ENCODE results near the gene CTRB1.
A peak's percentile ranks its signal among the peaks of the same experiment; 100 is the strongest.

CTRB1 gene

DNA sequence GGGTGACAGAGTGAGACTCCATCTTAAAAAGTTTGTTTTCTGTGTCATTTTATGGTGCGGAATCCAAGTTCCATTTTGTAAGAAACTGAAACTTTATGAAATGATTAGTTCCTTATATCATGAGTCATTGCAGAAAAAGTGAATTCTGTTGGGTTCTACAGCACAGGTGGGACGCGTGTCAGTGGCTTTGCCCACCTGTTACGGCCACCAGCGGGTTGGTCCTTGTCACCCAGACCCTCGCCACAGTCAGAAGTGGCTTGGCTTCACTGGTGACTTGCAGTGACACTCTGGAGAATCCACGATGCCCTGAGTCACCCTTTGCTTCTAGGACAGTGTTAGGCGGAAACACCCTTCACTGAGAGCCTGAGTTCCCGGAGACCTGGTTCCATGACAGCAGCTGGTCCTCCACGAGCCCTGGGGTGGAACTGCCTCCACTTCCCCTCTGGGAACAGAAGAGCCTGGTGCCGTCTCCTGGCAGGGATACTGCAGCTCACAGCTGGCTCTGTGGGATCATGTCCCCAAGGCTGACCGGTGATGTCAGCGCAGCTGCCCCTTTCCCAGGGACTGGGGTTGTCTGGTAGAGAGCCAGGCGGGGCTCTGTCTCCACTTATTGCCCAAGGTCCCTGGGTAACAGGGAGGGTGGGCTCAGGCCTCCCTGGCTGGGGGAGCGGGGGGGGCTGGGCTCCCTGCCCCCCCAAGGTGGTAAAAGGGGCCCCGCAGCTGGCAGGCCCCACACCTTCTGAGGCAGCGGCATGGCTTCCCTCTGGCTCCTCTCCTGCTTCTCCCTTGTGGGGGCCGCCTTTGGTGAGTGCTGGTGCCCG lies at the start of gene CTRB1:
Gene CTRB1 (plus strand): TSS at position 733 of the 821 bp plus-strand sequence. CDS start 20 bp downstream, at position 753.
- DNase-seq (ENCODE audit: low spot score): no peak

DNA sequence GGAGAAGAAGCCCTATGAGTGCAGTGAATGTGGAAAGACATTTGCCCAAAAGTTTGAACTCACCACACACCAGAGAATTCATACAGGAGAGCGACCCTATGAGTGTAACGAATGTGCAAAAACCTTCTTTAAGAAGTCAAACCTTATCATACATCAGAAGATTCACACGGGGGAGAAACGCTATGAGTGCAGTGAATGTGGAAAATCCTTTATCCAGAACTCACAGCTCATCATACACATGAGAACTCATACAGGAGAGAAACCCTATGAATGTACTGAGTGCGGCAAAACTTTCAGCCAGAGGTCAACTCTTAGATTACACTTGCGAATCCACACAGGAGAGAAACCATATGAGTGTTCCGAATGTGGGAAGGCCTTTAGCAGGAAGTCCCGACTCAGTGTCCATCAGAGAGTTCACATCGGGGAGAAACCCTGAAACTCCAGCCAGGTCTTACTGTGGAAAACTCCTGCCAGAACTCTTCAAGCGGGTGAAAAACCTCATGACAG lies 48.8 kb upstream of the CTRB1 start:
- no peak for DNase-seq (ENCODE audit: low spot score)

DNA sequence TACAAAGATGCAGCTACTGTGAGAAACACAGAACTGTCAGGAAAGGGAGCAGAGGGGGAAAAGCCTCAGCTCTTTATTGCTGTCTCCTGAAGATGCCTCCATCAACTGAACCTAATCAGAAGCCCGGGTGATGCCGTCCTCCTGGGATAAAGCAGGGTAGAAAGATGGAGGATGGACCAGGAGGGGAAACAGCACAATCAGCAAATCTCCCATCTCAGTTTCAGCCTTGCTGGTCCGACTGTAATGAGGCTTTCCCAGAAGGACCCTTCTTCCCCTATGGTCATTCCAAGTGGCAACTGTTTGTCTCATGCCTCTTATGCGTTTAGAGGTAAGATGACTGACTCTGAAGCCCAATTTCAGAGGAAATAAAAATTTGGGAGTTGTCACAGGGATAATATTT lies 46.2 kb upstream of the CTRB1 start:
- no peak for DNase-seq (ENCODE audit: low spot score)

DNA sequence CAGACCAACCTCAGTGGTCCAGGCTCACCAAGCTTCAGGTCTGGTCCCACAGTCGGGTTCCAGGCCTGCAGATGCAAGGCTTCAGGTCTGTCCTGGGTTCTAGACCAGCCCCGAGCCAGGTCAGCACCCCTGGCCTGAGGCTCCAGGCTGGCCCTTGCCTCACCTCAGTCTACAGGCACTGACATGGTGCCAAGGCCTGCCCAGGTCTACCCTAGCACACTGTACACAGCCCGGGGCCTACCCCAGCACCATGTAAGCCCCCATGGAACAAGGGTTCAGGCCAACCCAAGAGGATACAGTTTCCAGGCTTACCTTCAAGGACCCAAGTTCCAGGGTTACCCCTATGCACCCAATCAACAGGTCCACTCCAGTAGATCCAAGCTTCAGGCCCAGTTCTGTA lies 43.7 kb upstream of the CTRB1 start:
- no peak for DNase-seq (ENCODE audit: low spot score)

DNA sequence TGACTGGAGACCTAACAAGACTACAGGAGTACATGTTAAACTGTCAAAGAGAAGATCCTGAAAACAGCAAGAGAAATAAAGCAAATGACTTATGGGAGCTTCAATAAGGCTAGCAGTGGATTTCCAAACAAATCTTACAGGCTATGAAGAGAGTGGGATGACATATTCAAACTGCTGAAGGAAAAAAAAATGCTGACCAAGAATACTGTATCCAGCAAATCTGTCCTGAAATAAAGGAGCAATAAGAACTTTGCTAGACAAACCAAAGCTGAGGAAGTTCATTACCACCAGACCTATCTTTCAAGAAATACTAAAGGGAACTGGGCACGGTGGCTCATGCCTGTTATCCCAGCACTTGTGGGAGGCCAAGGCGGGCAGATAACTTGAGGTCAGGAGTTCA lies 41.9 kb upstream of the CTRB1 start:
- DNase-seq (ENCODE audit: low spot score): no peak

DNA sequence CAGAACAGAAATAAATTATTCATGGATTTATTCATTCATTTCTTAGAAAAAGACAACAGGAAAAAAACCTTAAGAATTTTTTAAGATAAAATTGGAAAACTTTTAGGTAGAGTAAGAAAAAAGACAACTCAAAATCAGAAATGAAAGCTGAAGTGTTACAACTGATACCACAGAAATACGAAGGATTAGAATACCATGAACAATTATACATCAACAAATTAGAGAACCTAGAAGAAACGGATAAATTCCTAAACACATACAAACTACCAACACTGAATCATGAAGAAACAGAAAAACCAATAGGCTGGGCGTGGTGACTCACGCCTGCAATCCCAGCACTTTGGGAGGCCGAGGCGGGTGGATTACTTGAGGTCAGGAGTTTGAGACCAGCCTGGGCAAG lies 39.6 kb upstream of the CTRB1 start:
- no peak for DNase-seq (ENCODE audit: low spot score)

DNA sequence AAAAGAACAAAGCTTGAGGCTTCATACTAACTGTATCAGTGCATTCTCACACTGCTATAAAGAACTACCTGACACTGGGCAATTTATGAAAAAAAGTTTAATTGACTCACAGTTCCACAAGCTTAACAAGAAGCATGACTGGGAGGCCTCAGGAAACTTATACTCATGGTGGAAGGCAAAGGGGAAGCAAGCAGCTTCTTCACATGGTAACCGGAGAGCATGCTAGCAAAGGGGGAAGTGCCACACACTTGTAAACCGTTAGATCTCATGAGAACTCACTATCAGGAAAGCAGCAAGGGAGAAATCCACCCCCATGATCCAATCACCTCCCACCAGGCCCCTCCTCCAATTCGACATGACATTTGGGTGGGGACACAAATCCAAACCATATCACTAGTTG lies 37.2 kb upstream of the CTRB1 start:
- no peak for DNase-seq (ENCODE audit: low spot score)

DNA sequence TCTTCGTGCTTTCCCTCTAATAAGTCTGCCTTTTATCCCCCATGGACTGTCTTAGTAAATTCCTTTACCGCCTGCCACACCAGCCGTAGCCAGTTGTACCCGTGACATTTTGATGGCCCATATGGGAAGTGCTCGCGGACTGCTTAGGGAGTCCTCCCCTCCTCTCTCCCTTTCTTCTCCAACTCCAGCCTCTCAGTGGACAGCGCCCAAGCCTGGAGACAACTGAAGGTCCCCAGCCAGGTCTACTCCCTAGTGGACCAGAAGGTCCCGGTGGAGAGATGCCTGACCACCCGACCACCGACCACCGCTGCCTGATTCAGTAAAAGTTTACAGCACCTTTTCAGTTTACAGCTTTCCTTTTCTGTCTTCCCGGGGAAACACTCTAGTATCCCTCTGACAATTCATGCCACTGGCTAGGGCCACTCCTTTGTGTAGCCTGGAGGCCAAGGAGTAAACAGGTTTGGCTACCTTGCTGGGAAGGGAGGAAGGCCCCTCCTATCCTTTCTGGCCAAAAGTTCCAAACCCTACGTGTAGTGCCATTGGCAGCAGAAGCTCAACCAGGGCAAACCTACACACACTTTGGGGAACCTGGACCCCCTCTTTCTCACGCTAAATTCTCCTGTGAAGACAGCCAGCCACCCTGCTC lies 29.8 kb upstream of the CTRB1 start:
- DNase-seq (ENCODE audit: low spot score): no peak

DNA sequence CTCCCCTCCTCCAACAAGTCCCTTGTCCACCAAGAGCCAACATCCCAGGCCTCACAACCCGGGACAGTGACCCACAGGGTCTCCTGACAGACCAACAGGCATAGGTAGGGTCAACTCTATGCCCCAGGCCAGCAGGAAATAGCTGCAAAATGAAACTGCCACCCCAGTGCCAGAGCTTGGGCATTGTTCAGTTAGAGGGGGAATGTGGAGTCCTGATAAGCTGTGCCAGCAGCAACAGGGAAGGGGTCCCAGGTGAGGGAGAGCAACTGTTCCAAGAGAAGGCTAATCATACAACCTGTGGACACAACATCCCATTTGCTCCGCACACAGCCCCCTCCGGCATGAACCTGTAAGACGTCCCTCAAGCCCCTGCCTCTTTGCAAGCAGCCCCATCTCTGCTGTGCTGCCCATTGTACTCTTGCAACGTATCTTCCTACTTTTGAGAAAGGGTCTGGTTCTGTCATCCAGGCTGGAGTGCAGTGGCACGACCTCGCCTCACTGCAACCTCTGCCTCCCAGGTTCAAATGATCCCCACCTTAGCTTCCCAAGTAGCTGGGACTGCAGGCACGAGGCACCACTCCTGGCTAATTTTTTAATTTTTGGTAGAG lies 29.0 kb upstream of the CTRB1 start:
- DNase-seq (ENCODE audit: low spot score): no peak

DNA sequence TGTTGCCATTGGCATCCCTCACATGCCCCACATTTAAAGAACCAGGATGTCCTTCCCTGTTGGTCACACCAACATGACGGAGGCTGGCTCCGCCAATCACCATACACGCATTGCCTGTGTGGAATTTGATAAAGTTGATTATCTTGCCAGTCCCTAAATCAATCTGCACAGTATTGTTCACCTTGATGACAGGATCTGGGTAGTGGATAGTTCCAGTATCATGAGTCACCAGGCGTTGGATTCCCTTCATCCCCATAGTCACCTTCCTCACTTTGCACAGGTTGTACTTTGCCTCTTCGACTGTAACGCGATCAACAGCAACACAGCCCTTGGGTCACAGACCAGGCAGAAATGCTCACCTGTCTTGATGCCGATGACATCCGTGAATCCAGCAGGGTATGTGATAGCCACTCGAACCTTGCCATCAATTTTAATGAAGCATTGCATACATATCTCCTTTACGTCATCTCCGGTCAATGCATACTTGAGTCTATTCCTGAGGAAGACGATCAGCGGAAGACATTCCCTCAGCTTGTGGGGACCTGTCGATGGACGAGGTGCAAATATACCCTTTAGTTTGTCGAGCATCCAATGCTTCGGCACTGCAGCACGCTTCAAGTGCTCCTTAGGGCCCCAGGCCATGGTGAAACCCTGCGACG lies 26.1 kb upstream of the CTRB1 start:
- DNase-seq (ENCODE audit: low spot score): no peak

DNA sequence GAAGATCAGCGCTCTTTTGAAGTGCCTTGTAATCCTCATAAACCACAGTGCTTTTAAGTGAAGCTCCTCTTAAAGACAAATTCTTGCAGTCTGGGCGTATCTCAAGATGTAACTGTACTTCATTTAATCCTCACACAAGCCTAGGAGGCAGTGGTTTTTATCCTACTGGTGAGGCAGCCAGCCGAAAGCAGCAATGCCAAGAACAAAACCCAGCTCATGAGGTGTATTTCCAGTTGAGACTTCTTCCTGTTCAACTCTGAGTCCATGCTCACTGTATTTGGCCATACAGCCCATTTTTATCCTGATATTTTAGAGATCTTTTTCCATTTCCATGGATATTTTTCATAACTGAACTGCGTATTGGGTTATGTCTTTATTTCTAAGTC lies 25.5 kb upstream of the CTRB1 start:
- DNase-seq (ENCODE audit: low spot score): no peak

DNA sequence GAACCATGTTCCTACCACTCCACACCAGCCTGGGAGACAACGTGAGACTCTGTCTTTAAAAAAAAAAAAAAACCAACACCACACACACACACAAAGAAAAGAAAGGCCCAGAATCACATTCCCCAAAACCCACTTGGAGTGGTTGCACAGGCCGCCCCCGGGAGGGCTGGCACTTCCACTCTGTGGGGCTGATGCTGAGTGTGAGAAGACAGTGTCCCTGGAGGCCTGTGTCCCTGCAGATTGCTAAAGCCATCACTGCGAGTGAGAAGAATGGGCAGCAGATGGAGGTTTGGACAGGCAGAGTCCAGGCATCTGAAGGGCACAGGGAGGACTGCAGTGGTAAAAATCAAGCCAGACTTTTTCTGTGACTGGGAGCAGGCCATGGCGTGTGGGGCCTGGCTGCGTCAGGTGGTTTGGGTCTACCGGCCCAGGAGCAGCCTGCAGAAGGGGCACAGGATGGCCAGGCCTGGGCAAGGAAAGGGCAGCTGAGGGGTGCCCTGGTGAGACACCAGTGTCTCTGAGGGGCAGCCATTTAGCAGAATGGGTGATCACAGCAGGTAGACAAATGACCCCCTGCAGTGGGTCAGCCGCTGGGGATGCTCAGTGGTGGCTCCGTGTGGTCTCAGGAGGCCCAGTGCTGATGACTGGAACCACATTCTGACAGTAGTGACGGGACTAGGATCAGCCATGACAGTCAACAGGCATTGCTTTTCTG lies 24.9 kb upstream of the CTRB1 start:
- DNase-seq (ENCODE audit: low spot score): no peak

DNA sequence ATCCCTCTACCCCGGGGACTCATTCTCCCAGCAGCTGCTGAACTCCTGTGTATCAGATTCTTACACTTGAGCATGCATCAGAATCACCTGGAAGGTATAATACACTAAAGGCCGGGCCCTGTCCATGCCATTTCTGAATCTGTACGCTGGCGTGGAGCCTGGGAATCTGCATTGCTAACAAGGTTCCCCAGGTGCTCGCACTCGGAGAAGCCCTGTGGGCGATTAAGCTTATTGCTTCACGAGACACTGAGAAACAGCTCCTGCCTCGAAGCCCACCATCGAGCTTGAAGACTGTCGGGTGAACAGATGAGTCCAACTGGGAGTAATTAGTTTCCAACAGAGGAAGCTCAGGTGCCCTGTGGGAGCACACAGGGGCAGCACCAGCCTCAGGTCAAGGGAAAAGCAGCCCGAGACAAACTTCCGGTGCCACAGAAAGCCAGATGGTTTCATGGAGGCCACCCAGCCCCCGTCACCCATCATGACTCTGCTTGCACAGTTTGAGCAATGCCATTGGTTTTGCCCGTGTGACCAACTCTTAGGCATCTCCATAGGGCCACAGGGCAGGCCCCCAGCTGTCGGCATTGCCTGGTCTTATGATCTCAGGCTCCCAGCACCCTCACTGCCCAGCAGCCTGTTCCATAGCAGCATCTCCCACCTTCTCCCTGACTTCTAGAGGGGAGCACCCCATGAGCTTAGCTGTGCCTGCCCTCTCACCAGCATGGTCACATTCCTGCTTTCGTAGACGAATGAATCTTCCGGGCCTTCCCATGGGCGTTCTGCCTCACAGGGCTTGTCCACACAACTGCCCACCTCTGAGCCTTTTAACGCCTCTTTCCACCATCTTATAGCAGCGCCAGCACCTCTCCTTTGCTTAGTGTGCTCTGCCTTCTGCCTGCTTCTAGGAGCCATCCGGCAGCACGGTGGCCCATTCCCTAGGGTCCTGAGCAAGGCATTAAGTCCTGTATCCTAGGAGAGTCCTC lies 22.7 kb upstream of the CTRB1 start:
- no peak for DNase-seq (ENCODE audit: low spot score)

DNA sequence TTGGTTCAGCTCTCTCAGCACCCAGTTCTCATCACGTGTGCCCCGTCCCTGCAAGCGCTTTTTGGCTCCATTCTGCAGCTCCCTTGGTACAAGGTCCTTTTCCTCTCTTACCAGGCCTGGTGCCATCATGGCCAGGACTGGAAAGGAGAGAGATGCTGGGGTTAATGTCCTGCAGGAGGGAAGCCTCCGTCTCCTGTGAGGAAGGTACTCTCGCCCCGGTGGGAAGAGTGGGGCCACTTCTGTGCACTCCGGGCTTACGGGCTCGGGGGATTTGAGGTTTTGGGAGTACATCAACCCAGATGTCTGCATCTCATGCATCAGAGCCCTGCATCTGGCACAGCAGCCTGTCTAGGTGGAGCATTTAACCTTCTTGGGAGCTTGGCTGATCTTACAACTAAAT lies 22.0 kb upstream of the CTRB1 start:
- DNase-seq (ENCODE audit: low spot score): no peak

DNA sequence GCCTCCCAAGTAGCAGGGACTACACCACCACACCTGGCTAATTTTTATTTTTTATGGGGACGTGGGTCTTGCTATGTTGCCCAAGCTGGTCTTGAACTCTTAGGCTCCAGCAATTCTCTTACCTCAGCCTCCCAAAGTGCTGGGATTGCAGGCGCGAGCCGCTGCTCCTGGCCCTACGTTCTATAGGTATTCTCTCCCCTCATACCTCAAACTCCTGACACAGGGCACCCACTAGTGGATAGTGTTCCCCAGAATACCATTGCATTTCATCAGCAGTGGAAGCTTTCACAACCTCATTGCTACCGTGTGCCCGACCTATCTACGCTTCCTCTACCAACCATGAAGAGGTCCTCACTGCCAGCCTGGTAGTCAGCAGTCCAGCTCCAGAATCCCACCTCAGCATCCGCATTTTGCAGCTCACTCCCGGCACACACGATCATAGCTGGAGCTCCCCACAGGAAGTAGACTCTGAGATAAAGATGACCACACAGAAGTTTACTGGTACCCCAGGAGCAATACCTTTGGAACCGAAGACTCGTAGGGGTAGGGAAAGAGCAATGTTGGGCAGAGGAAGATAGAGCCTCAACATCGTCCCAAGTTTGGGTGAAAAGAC lies 21.2 kb upstream of the CTRB1 start:
- DNase-seq (ENCODE audit: low spot score): no peak

DNA sequence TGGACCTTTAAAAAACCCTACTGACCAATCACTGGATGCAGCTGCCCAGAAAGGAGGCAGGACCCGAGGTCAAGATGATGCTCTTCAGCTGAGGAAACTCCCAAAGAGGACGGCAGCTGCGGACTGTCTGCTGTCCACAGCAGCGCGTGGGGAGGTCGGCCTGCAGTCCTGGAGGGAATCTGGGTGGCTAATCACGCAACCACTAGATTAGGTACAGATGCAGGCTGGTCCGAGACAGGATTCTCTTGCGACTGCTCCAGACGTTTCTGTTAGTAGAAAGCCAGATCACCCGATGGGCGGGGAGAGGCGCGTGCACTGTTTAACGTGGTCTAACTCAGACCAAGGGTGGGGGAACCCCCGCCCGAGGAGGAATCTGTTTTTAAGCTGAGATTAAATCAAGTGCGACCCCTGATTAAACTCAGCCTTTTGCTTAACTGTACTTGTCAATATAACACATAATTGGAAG lies 20.6 kb upstream of the CTRB1 start:
- peak; percentile 76 for DNase-seq (ENCODE audit: low spot score)

DNA sequence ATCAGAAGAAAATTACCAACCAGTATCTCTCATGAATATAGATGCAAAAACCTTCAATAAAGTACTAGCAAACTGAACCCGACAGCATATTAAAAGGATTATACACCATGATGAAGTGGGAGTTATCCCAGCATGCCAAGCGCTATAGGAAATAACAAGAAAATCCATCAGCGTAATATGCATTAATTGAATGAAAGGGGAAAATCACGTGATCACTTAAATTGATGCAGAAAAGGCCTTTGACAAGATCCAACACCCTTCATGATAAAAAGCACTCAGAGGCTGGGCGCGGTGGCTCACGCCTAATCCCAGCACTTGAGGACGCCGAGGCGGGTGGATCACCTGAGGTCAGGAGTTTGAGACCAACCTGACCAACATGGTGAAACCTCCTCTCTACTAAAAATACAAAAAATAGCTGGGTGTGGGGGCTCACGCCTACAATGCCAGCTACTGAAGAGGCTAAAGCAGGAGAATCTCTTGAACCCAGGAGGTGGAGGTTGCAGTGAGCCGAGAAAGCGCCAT lies 16.7 kb upstream of the CTRB1 start:
- DNase-seq (ENCODE audit: low spot score): no peak

DNA sequence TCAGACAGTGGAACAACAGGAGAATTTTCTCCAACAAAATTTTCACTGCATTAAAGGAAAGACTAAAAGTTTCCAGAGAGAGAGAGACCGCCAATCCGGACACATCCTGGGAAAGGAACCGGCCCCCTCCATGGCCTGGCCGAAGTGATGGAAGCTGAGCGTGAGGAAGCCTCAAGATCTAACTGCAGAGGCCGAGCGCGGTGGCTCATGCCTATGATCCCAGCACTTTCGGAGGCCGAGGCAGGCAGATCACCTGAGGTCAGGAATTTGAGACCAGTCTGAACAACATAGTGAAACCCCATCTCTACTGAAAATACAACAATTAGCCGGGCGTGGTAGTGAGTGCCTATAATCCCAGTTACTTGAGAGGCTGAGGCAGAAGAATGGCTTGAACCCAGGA lies 15.7 kb upstream of the CTRB1 start:
- no peak for DNase-seq (ENCODE audit: low spot score)

DNA sequence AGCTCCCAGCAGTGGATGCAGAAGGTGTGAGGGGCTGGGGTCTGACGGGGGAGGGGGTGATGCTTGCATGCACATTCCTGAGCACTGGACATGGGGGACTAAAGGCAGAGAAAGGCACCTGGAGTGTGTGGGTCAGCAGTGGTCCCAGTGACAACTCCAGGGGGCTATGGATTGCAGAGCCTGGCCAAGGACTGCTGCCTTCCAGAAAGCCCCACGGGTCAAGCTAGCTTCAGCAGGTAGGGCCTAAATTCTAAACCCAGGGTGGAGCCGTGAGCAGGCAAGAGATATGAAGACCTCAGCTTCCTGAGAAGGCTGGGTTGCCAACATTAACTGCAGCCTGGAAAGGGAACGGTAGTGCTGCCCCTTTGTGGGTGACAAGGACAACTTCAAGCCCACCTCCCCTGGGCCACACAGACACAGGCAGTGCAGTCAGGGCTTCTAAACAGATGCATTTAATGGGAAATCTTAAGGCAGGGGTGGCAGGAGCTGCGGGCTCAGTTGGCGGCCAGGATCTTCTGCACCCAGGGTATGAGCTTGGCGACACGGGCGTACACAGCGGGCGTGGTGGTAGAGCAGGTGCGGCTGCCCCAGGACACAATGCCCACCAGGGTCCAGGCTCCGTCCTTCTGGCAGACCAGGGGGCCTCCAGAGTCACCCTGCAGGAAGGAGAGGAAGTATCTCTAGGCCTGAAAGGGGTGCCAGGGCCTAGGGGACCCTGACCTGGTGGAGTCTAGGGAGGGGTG lies 14.9 kb upstream of the CTRB1 start:
- DNase-seq (ENCODE audit: low spot score): no peak
